Measurements from ENCODE around the gene PIGN.

GRCh38 chr18:62205824-62206223 lies 19.0 kb upstream of the PIGN start:
- no peak for TF ChIP-seq CTCF (conservative IDR thresholded peaks at IDR 0.05 in 1 of 2, IDR thresholded peaks at IDR 0.05 in 1 of 2; ENCODE audit: extremely low read depth in 1 of 2, insufficient read depth in 1 of 2, low read depth in 1 of 2, low read length in 2 of 2)
- no peak for TF ChIP-seq EZH2 (IDR thresholded peaks at IDR 0.05; ENCODE audit: borderline replicate concordance, low read length)

Measured in mammary epithelial cell (primary cell).